Activated CD8-positive, alpha-beta T cell treated with anti-CD3 and anti-CD28 coated beads, Interleukin-2, amount 10 ng/mL, durations not matched to agents 7 days and 5 days (primary cell): ENCODE results near the gene FKBP4. TPM values are rescaled to one million over a fixed set of nuclear protein-coding genes. Genes with fewer than 3 reads are reported as not detected.

Source experiments
- total RNA-seq, 2 experiments: library from RNA; stranded (reverse); gene quantifications; one replicate each; pipeline ENCODE4 v1.2.3, GENCODE V29; 2021

FKBP4 gene
- total RNA-seq, 2 experiments from 2014 or later: 91.5 to 102 TPM

Other genes starting within 250 kb of the FKBP4 start
- 10 to 100 TPM; 42.3 to 44.5 TPM for gene ITFG2, start 17.7 kb downstream of the FKBP4 start, total RNA-seq
- gene NRIP2, start 40.1 kb downstream of the FKBP4 start, total RNA-seq: not detected
- under 1 TPM; 0.29 to 0.40 TPM for gene TEX52, start 62.1 kb downstream of the FKBP4 start, total RNA-seq
- gene FOXM1, start 82.2 kb downstream of the FKBP4 start, total RNA-seq: 100 to 1,000 TPM; 138 to 142 TPM
- 10 to 100 TPM; 56.9 to 65.9 TPM for gene RHNO1, start 82.3 kb downstream of the FKBP4 start, total RNA-seq
- 10 to 100 TPM in 1 of 2 experiments, 1 to 10 TPM in 1; 9.2 to 10.5 TPM for gene TULP3, start 95.9 kb downstream of the FKBP4 start, total RNA-seq
- under 1 TPM; 0.34 to 0.44 TPM for gene TEAD4, start 164.4 kb downstream of the FKBP4 start, total RNA-seq